DND-41 (cell line): ENCODE data around the gene SLC25A34.

ENCODE experiments used
- ATAC-seq: fragments of 200-7000 bp; cut with Tn5 transposase; 3 replicates; pipeline ENCODE4 v1.9.1; 2021; ENCODE audit warnings: low read depth; ENCODE audit not compliant: insufficient read depth
- DNase-seq: peaks from one replicate; pipeline ENCODE4 v3.0.0-alpha.2; 2020
- H2AFZ ChIP-seq: 2 replicates; pipeline ENCODE4 v1.6.0; 2012; ENCODE audit warnings: low read depth, low read length
- H3K27ac ChIP-seq: 2 replicates; pipeline ENCODE4 v1.5.1; 2012; ENCODE audit warnings: low read length, inconsistent platforms
- H3K27me3 ChIP-seq: fragments of 200-600 bp; sonication (generic); 2 replicates; pipeline ENCODE4 v1.6.0; 2012; ENCODE audit warnings: low read length, mild to moderate bottlenecking, inconsistent platforms; ENCODE audit not compliant: insufficient read depth, poor library complexity
- H3K36me3 ChIP-seq: 2 replicates; pipeline ENCODE4 v1.5.1; 2012; ENCODE audit warnings: low read length, inconsistent platforms; ENCODE audit not compliant: insufficient read depth
- H3K4me1 ChIP-seq: 2 replicates; pipeline ENCODE4 v1.5.1; 2012; ENCODE audit warnings: mild to moderate bottlenecking, low read length; ENCODE audit not compliant: insufficient read depth
- H3K4me2 ChIP-seq: 2 replicates; pipeline ENCODE4 v1.6.0; 2012; ENCODE audit warnings: mild to moderate bottlenecking, moderate library complexity, low read length, inconsistent platforms; ENCODE audit not compliant: insufficient read depth
- H3K4me3 ChIP-seq, 2 experiments: fragments of 200-600 bp in 1 of 2; shearing (Covaris generic) in 1 of 2; 2 replicates each; pipeline ENCODE4 v1.5.1; 2012 to 2016; ENCODE audit warnings: inconsistent platforms in 2 of 2, low read length in 2 of 2, mild to moderate bottlenecking in 2 of 2, low read depth in 1 of 2, moderate library complexity in 1 of 2
- H3K79me2 ChIP-seq: 2 replicates; pipeline ENCODE4 v1.6.0; 2012; ENCODE audit warnings: low read length, inconsistent platforms; ENCODE audit not compliant: insufficient read depth
- H3K9ac ChIP-seq: 2 replicates; pipeline ENCODE4 v1.6.0; 2012; ENCODE audit warnings: low read depth, mild to moderate bottlenecking, inconsistent platforms, low read length, moderate library complexity
- H3K9me3 ChIP-seq: 2 replicates; pipeline ENCODE4 v1.5.1; 2012; ENCODE audit warnings: low read length, moderate library complexity, mild to moderate bottlenecking, inconsistent platforms; ENCODE audit not compliant: insufficient read depth, severe bottlenecking
- H4K20me1 ChIP-seq: 2 replicates; pipeline ENCODE4 v1.6.0; 2012; ENCODE audit warnings: low read length; ENCODE audit not compliant: insufficient read depth
- CTCF ChIP-seq: IDR thresholded peaks from 2 replicates; pipeline ENCODE4 v1.5.1; 2012; ENCODE audit warnings: borderline replicate concordance, low read length, moderate library complexity, mild to moderate bottlenecking; ENCODE audit not compliant: poor library complexity, severe bottlenecking; ENCODE audit errors: extremely low read depth
- EZH2 ChIP-seq: IDR thresholded peaks from 3 replicates; pipeline ENCODE4 v1.6.1; 2012; ENCODE audit warnings: borderline replicate concordance, low read depth, mild to moderate bottlenecking, moderate library complexity, low read length, inconsistent platforms; ENCODE audit not compliant: severe bottlenecking

SLC25A34 gene

GRCh38 chr1:15771836-15772515, 35.9 kb downstream of the SLC25A34 start:
- H3K4me3 ChIP-seq, result no peak overlapping the region
- H3K27me3 ChIP-seq, result no peaks in the 10 kb centered on the region

GRCh38 chr1:15775706-15776105, 39.6 kb downstream of the SLC25A34 start:
- ATAC-seq (no peak), DNase-seq (no peak)
- Histone ChIP-seq H2AFZ (no peak overlapping the region), H3K9ac (no peak overlapping the region), H3K4me3 (no peak overlapping the region), H3K4me1 (no peaks in the 10 kb centered on the region), H3K79me2 (no peaks in the 10 kb centered on the region), H3K4me2 (no peak overlapping the region), H3K9me3 (no peaks in the 10 kb centered on the region), H3K36me3 (no peaks in the 10 kb centered on the region), H3K27me3 (no peaks in the 10 kb centered on the region), H3K27ac (no peak overlapping the region), H4K20me1 (no peaks in the 10 kb centered on the region)
- no peak for TF ChIP-seq EZH2
- TF ChIP-seq CTCF, result no peak

More at GRCh38 chr1:15771836-15772515, 35.9 kb downstream of the SLC25A34 start:
- H4K20me1 ChIP-seq, result no peaks in the 10 kb centered on the region
- H2AFZ ChIP-seq, result no peak overlapping the region
- ATAC-seq (no peak), DNase-seq (no peak)
- no peaks in the 10 kb centered on the region for H3K4me1 ChIP-seq
- H3K27ac ChIP-seq, result no peak overlapping the region
- H3K4me2 ChIP-seq, result no peak overlapping the region
- no peaks in the 10 kb centered on the region for H3K79me2 ChIP-seq
- no peaks in the 10 kb centered on the region for H3K36me3 ChIP-seq
- no peaks in the 10 kb centered on the region for H3K9me3 ChIP-seq
- no peak overlapping the region for H3K9ac ChIP-seq
- TF ChIP-seq EZH2 (no peak), CTCF (no peak)

DNA sequence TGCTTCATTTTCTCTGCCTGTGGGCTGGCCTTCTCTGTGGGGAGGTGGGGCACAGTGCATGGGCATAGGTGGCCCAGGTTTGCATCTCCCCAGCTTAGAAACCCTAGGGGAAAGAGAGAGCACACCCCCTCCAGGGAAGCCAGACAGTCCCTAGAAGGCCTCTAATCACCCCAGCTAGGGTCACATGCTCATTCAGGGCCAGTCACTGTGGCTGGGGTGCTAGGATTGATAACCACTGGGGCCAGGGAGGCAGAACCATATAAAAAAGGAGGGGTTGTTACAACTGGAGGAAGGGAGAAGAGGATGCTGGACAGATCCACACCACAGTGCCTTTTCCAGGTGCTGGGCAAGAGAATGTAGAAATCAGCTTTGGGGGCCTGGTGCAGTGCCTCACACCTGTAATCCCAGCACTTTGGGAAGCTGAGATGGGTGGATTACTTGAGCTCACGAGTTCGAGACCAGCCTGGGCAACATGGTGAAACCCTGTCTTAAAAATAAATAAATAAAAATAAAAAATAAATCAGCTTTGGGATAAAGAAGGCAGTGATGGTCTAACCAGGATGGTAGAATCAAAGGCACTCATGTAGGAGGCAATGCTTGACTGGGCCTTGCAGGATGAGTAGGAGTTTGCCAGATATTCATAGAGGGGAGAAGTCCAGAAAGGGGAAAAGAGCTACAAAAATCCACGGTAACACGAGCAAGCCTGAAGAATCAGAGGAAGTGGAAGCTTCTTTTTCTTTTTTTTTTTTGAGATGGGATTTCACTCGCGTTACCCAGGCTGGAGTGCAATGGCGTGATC, 42.0 kb downstream of the SLC25A34 start:
- no peaks in the 10 kb centered on the region for H4K20me1 ChIP-seq
- H3K4me1 ChIP-seq, result no peaks in the 10 kb centered on the region
- H3K4me3 ChIP-seq, result no peak overlapping the region
- H3K9ac ChIP-seq, result no peak overlapping the region
- TF ChIP-seq EZH2 (no peak), CTCF (no peak)
- H3K27ac ChIP-seq, result no peak overlapping the region
- H3K27me3 ChIP-seq, result no peaks in the 10 kb centered on the region
- H3K9me3 ChIP-seq, result no peaks in the 10 kb centered on the region
- DNase-seq (no peak), ATAC-seq (no peak)
- no peaks in the 10 kb centered on the region for H3K36me3 ChIP-seq
- no peak overlapping the region for H2AFZ ChIP-seq
- H3K79me2 ChIP-seq, result no peaks in the 10 kb centered on the region
- H3K4me2 ChIP-seq, result no peak overlapping the region
